ENCODE measurements around the gene TSPOAP1. TPM values are rescaled to one million over a fixed set of nuclear protein-coding genes. Genes with fewer than 3 reads are reported as not detected.

TSPOAP1 gene
- total RNA-seq, 1 donor from 2014 or later: 0.79 TPM

DNA sequence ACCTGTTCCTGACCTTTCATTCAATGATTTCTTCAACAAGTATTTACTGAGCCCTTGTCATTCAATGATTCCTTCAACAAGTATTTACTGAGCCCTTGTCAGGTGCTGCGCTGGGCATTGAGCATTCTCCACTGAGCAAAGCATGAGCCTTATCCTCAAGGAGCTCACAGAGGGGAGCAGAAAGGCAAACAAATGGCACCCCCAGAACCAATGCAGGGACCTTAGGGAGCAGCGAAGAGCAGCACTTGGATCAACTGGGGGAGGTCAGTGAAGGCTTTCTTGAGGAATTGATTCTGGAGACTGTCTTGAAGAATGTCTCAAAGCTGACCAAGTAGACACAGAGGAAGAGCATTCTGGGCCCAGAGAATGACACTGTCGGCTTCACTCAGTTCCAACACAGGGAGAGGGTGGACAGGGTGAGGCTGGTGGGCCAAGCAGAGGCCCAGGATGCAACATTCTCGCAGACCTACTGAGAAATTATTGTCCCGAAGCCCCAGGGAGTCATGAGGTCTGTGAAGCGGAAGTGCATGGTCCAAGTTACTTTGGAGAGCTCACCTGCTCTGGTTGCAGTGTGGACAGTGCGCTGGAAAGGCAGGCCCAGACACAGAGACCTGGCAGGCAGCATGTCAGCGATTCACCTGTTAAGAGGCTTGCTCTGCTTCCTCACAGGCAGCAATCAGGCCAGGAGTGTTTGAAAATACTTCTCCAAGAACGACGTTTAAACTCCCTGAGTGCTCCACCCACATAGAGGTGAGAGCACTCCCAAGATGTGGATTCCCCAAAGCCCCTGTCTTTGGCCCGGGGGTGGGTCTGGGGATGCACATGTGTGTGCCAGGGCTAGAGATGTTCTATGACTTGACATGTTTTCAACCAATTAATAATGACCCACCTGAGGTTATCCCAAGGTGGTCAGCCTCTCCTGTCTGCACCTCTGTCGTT is 44.7 kb downstream of the TSPOAP1 start:
- Histone ChIP-seq H3K4me2 (ENCODE audit: low read length) (no peak overlapping the region), H3K9me3 (ENCODE audit: insufficient read depth, low read depth, low read length) (no peaks in the 10 kb centered on the region), H3K4me1 (ENCODE audit: insufficient read depth, low read length) (no peaks in the 10 kb centered on the region), H3K4me3 (ENCODE audit: insufficient read depth, low read depth, low read length) (no peak overlapping the region), H4K20me1 (ENCODE audit: insufficient read depth, low read length) (no peaks in the 10 kb centered on the region), H3K27ac (ENCODE audit: low read depth, low read length) (no peak overlapping the region), H3K79me2 (ENCODE audit: insufficient read depth, low read length) (no peaks in the 10 kb centered on the region), H3K27me3 (ENCODE audit: insufficient read depth, low read length) (peaks cover 20% of the 10 kb centered on the region), H3K36me3 (ENCODE audit: insufficient read depth, low read length) (no peaks in the 10 kb centered on the region), H3K9ac (ENCODE audit: low read length) (no peak overlapping the region), H2AFZ (ENCODE audit: low read depth, low read length) (no peak overlapping the region)
- no peak overlapping the region for H3K4me3 Mint-ChIP-seq (ENCODE audit: unreplicated experiment)
- FAIRE-seq (no peak), DNase-seq (ENCODE audit: low read depth) (no peak)
- H3K27ac Mint-ChIP-seq (ENCODE audit: unreplicated experiment): no peak overlapping the region
- no peaks in the 10 kb centered on the region for H3K9me3 Mint-ChIP-seq (ENCODE audit: unreplicated experiment)
- H3K36me3 Mint-ChIP-seq (ENCODE audit: low read depth, unreplicated experiment): no peaks in the 10 kb centered on the region
- H3K27me3 Mint-ChIP-seq (ENCODE audit: low read depth, unreplicated experiment): peaks cover 12% of the 10 kb centered on the region
- TF ChIP-seq, protein P1, sequence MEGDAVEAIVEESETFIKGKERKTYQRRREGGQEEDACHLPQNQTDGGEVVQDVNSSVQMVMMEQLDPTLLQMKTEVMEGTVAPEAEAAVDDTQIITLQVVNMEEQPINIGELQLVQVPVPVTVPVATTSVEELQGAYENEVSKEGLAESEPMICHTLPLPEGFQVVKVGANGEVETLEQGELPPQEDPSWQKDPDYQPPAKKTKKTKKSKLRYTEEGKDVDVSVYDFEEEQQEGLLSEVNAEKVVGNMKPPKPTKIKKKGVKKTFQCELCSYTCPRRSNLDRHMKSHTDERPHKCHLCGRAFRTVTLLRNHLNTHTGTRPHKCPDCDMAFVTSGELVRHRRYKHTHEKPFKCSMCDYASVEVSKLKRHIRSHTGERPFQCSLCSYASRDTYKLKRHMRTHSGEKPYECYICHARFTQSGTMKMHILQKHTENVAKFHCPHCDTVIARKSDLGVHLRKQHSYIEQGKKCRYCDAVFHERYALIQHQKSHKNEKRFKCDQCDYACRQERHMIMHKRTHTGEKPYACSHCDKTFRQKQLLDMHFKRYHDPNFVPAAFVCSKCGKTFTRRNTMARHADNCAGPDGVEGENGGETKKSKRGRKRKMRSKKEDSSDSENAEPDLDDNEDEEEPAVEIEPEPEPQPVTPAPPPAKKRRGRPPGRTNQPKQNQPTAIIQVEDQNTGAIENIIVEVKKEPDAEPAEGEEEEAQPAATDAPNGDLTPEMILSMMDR (IDR thresholded peaks at IDR 0.05; ENCODE audit: insufficient read depth, low read depth, low read length): no peak
- TF ChIP-seq EZH2 (IDR thresholded peaks at IDR 0.05; ENCODE audit: insufficient read depth, low read length): no peak
- peaks cover 5% of the 10 kb centered on the region for H3K4me1 Mint-ChIP-seq (ENCODE audit: low read depth, unreplicated experiment)

DNA sequence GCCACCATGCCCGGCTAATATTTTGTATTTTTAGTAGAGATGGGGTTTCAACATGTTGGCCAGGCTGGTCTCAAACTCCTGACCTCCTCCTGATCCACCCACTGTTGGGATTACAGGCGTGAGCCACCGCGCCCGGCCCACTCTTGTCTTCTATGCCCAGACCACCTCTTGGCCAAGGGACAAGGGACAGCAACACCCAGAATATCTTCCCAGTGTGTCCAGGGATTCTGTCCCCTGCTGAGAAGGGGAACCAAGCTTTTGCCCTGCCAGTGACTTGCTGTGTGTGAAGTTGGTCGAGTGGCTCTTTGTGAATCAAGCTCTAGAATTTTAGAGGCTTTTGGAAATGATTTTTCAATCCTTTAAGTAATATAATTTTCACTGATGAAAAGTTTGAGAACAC is 46.2 kb downstream of the TSPOAP1 start:
- Mint-ChIP-seq H3K27ac (ENCODE audit: unreplicated experiment) (no peak overlapping the region), H3K4me1 (ENCODE audit: low read depth, unreplicated experiment) (peaks cover 5% of the 10 kb centered on the region), H3K4me3 (ENCODE audit: unreplicated experiment) (no peak overlapping the region), H3K36me3 (ENCODE audit: low read depth, unreplicated experiment) (no peaks in the 10 kb centered on the region), H3K9me3 (ENCODE audit: unreplicated experiment) (no peaks in the 10 kb centered on the region), H3K27me3 (ENCODE audit: low read depth, unreplicated experiment) (peaks cover 20% of the 10 kb centered on the region)
- H4K20me1 ChIP-seq (ENCODE audit: insufficient read depth, low read length): no peaks in the 10 kb centered on the region
- TF ChIP-seq, protein P1 (IDR thresholded peaks at IDR 0.05; ENCODE audit: insufficient read depth, low read depth, low read length): no peak
- no peak for TF ChIP-seq EZH2 (IDR thresholded peaks at IDR 0.05; ENCODE audit: insufficient read depth, low read length)
- H3K9me3 ChIP-seq (ENCODE audit: insufficient read depth, low read depth, low read length): no peaks in the 10 kb centered on the region
- no peaks in the 10 kb centered on the region for H3K4me1 ChIP-seq (ENCODE audit: insufficient read depth, low read length)
- no peaks in the 10 kb centered on the region for H3K79me2 ChIP-seq (ENCODE audit: insufficient read depth, low read length)
- DNase-seq (ENCODE audit: low read depth) (no peak), FAIRE-seq (no peak)
- H3K4me3 ChIP-seq (ENCODE audit: insufficient read depth, low read depth, low read length): no peak overlapping the region
- no peak overlapping the region for H2AFZ ChIP-seq (ENCODE audit: low read depth, low read length)
- no peak overlapping the region for H3K9ac ChIP-seq (ENCODE audit: low read length)
- H3K27ac ChIP-seq (ENCODE audit: low read depth, low read length): no peak overlapping the region
- no peak overlapping the region for H3K4me2 ChIP-seq (ENCODE audit: low read length)
- no peaks in the 10 kb centered on the region for H3K36me3 ChIP-seq (ENCODE audit: insufficient read depth, low read length)
- peaks cover 23% of the 10 kb centered on the region for H3K27me3 ChIP-seq (ENCODE audit: insufficient read depth, low read length)

DNA sequence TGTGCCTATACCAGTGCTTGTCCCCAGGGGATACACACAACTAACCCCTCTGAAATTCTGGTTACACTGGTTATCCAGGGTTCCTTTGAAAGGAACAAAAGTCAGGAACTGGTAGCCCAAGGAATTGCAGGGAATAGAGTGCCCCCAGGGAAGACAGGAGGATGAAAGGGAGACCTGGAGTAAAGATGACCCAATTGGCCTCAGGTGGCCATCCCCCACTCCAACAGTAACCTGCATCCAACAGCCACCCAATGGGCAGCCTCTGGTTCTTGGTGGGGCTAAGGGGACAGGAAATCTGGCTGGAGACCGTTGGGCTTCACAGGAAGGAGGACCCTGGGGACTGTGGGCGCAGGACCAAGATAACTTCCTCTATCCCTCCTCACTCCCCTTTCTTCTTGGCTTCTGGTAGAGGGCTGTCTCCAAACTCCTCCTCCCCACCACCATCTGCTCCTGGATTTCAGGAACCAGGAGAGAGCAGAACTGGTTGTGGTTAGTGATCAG is 47.0 kb downstream of the TSPOAP1 start:
- H3K27me3 Mint-ChIP-seq (ENCODE audit: low read depth, unreplicated experiment): peaks cover 24% of the 10 kb centered on the region
- Histone ChIP-seq H4K20me1 (ENCODE audit: insufficient read depth, low read length) (no peaks in the 10 kb centered on the region), H3K27ac (ENCODE audit: low read depth, low read length) (no peak overlapping the region), H3K79me2 (ENCODE audit: insufficient read depth, low read length) (no peaks in the 10 kb centered on the region), H3K9me3 (ENCODE audit: insufficient read depth, low read depth, low read length) (no peaks in the 10 kb centered on the region), H2AFZ (ENCODE audit: low read depth, low read length) (no peak overlapping the region), H3K4me3 (ENCODE audit: insufficient read depth, low read depth, low read length) (no peak overlapping the region), H3K27me3 (ENCODE audit: insufficient read depth, low read length) (peaks cover 23% of the 10 kb centered on the region), H3K4me2 (ENCODE audit: low read length) (no peak overlapping the region), H3K4me1 (ENCODE audit: insufficient read depth, low read length) (no peaks in the 10 kb centered on the region), H3K9ac (ENCODE audit: low read length) (no peak overlapping the region), H3K36me3 (ENCODE audit: insufficient read depth, low read length) (no peaks in the 10 kb centered on the region)
- no peaks in the 10 kb centered on the region for H3K36me3 Mint-ChIP-seq (ENCODE audit: low read depth, unreplicated experiment)
- peaks cover 5% of the 10 kb centered on the region for H3K4me1 Mint-ChIP-seq (ENCODE audit: low read depth, unreplicated experiment)
- H3K9me3 Mint-ChIP-seq (ENCODE audit: unreplicated experiment): no peaks in the 10 kb centered on the region
- H3K4me3 Mint-ChIP-seq (ENCODE audit: unreplicated experiment): no peak overlapping the region
- DNase-seq (ENCODE audit: low read depth): no peak
- H3K27ac Mint-ChIP-seq (ENCODE audit: unreplicated experiment): no peak overlapping the region
- no peak for FAIRE-seq
- TF ChIP-seq, protein P1 (IDR thresholded peaks at IDR 0.05; ENCODE audit: insufficient read depth, low read depth, low read length): no peak
- no peak for TF ChIP-seq EZH2 (IDR thresholded peaks at IDR 0.05; ENCODE audit: insufficient read depth, low read length)
